Skeletal muscle tissue (tissue), 4 donors: ENCODE measurements around the gene CFAP210. TPM values are rescaled to one million over a fixed set of nuclear protein-coding genes. Genes with fewer than 3 reads are reported as not detected.

Experiments
- H3K27ac ChIP-seq: one replicate; pipeline ENCODE4 v1.7.0; 2013; ENCODE audit warnings: mild to moderate bottlenecking, low read depth, low read length, inconsistent platforms
- H3K27me3 ChIP-seq, 3 donors: one replicate each; pipeline ENCODE4 v1.7.0; 2013; ENCODE audit warnings: low read length in 3 of 3; ENCODE audit not compliant: control insufficient read depth in 3 of 3, insufficient read depth in 3 of 3
- H3K36me3 ChIP-seq, 3 donors: one replicate each; pipeline ENCODE4 v1.7.0; 2013; ENCODE audit warnings: low read length in 3 of 3; ENCODE audit not compliant: control insufficient read depth in 3 of 3, insufficient read depth in 3 of 3
- H3K4me1 ChIP-seq, 3 donors: one replicate each; pipeline ENCODE4 v1.7.0; 2013; ENCODE audit warnings: low read length in 3 of 3, mild to moderate bottlenecking in 3 of 3; ENCODE audit not compliant: control insufficient read depth in 3 of 3, insufficient read depth in 3 of 3
- H3K4me3 ChIP-seq, 3 donors: one replicate each; pipeline ENCODE4 v1.7.0; 2013; ENCODE audit warnings: low read length in 3 of 3
- H3K9ac ChIP-seq, 3 donors: one replicate each; pipeline ENCODE4 v1.7.0; 2013; ENCODE audit warnings: low read length in 3 of 3, mild to moderate bottlenecking in 3 of 3, moderate library complexity in 2 of 3, low read depth in 1 of 3
- H3K9me3 ChIP-seq, 3 donors: one replicate each; pipeline ENCODE4 v1.7.0; 2013; ENCODE audit warnings: low read length in 3 of 3; ENCODE audit not compliant: control insufficient read depth in 3 of 3
- total RNA-seq: library from RNA; depleted of rRNA; stranded (reverse); fragments of >200 nt; gene quantifications from one replicate; pipeline ENCODE4 v1.2.3, GENCODE V29; 2014
- donor health status: Osteomylitis.

CFAP210 gene
- total RNA-seq, 1 donor from 2014 or later: not detected

GRCh38 chr2:169647496-169647895, 46.7 kb downstream of the CFAP210 start:
- Histone ChIP-seq H3K4me3 (no peak overlapping the region), H3K9me3 (no peaks in the 10 kb centered on the region), H3K27ac (no peak overlapping the region), H3K4me1 (no peaks in the 10 kb centered on the region), H3K27me3 (no peaks in the 10 kb centered on the region), H3K36me3 (no peaks in the 10 kb centered on the region), H3K9ac (no peak overlapping the region)

- Histone ChIP-seq H3K4me3 (no peak overlapping the region), H3K36me3 (peaks cover 0 to 3% (median 0%) of the 10 kb centered on the region in 3 donors), H3K27me3 (no peaks in the 10 kb centered on the region), H3K9ac (no peak overlapping the region), H3K27ac (no peak overlapping the region), H3K9me3 (no peaks in the 10 kb centered on the region), H3K4me1 (no peaks in the 10 kb centered on the region)
Observed at GRCh38 chr2:169644173-169644572, 50.0 kb downstream of the CFAP210 start.

DNA sequence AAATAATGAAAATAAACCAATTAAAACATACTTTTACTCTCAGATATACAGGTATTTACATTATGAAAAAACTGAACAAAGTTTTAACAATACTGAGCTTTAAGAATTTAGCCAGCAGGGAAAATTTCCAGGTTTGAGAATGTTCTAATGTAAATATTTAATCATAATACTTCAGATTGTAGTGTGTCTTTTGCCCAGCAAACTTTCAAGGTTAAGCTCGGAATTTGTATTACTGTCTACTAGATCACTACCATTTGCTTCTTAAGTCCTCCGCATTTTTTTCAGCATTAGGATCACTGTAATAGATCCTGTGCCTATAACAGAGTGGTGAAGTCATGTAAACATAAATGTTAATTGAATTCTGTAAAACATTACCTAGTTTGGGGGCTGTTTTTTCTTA, 52.7 kb downstream of the CFAP210 start:
- no peaks in the 10 kb centered on the region for H3K27me3 ChIP-seq
- no peak overlapping the region for H3K9ac ChIP-seq
- no peaks in the 10 kb centered on the region for H3K9me3 ChIP-seq
- H3K36me3 ChIP-seq: peaks cover 0 to 16% (median 8%) of the 10 kb centered on the region in 3 donors
- no peak overlapping the region for H3K27ac ChIP-seq
- H3K4me3 ChIP-seq: no peak overlapping the region
- H3K4me1 ChIP-seq: no peaks in the 10 kb centered on the region

GRCh38 chr2:169640104-169640503, 54.1 kb downstream of the CFAP210 start:
- Histone ChIP-seq H3K27ac (no peak overlapping the region), H3K36me3 (peaks cover 6 to 26% (median 19%) of the 10 kb centered on the region in 3 donors), H3K4me3 (no peak overlapping the region), H3K9ac (no peak overlapping the region), H3K9me3 (no peaks in the 10 kb centered on the region), H3K4me1 (no peaks in the 10 kb centered on the region), H3K27me3 (no peaks in the 10 kb centered on the region)

GRCh38 chr2:169637620-169638019, 56.6 kb downstream of the CFAP210 start:
- peaks cover 13 to 43% (median 37%) of the 10 kb centered on the region in 3 donors for H3K36me3 ChIP-seq

GRCh38 chr2:169636440-169637097, 57.6 kb downstream of the CFAP210 start:
- H3K4me3 ChIP-seq: no peak overlapping the region
- no peak overlapping the region for H3K9ac ChIP-seq
- H3K36me3 ChIP-seq: peaks cover 16 to 51% (median 40%) of the 10 kb centered on the region in 3 donors
- no peaks in the 10 kb centered on the region for H3K4me1 ChIP-seq
- H3K27ac ChIP-seq: no peak overlapping the region
- H3K27me3 ChIP-seq: no peaks in the 10 kb centered on the region
- H3K9me3 ChIP-seq: no peaks in the 10 kb centered on the region

More at GRCh38 chr2:169637620-169638019, 56.6 kb downstream of the CFAP210 start:
- no peak overlapping the region for H3K9ac ChIP-seq
- no peaks in the 10 kb centered on the region for H3K4me1 ChIP-seq
- no peaks in the 10 kb centered on the region for H3K9me3 ChIP-seq
- H3K27ac ChIP-seq: no peak overlapping the region
- no peak overlapping the region for H3K4me3 ChIP-seq
- H3K27me3 ChIP-seq: no peaks in the 10 kb centered on the region

DNA sequence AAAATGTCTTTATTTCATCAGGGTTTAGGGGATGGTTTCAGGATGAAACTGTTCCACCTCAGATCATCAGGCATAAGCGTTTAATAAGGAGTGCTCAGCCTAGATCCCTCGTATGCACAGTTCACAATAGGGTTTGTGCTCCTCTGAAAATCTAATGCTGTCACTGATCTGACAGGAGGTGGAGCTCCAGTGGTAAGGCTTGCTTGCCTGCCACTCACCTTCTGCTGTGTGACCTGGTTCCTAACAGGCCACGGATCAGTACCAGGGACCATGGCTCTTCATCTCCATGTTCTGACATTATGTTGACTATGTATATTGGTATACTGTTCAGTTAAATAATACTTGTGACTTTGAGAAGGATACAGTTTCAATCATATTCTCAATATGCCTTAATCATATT, 68.4 kb downstream of the CFAP210 start:
- Histone ChIP-seq H3K4me1 (no peaks in the 10 kb centered on the region), H3K27ac (no peak overlapping the region), H3K36me3 (peaks cover 0 to 10% (median 3%) of the 10 kb centered on the region in 3 donors), H3K27me3 (no peaks in the 10 kb centered on the region), H3K4me3 (no peak overlapping the region), H3K9ac (no peak overlapping the region), H3K9me3 (no peaks in the 10 kb centered on the region)

DNA sequence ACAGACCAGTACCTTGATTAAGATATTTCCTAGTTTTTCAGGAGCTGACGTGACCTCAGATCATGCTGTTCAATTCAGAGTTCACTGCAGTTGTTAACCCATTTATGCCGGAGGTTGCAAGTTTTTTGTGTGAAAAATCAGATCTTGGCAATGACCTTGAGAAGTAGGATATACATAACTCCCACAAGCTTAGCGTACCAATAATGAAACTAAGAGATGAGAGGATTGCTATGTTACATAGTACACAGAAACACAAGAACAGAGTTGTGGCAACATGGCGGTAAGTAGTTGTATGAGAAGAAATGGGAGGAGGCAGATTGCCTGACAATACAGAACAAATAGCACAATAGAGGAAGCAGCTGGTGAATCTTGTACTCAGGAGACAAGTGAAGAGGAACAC, 71.0 kb downstream of the CFAP210 start:
- Histone ChIP-seq H3K4me3 (no peak overlapping the region), H3K4me1 (no peaks in the 10 kb centered on the region), H3K27me3 (no peaks in the 10 kb centered on the region), H3K36me3 (peaks cover 0 to 7% (median 3%) of the 10 kb centered on the region in 3 donors), H3K9ac (no peak overlapping the region), H3K27ac (no peak overlapping the region), H3K9me3 (no peaks in the 10 kb centered on the region)

- Histone ChIP-seq H3K4me3 (no peak overlapping the region), H3K9me3 (no peaks in the 10 kb centered on the region), H3K36me3 (peaks cover 5 to 10% (median 8%) of the 10 kb centered on the region in 3 donors), H3K4me1 (no peaks in the 10 kb centered on the region), H3K9ac (no peak overlapping the region), H3K27ac (no peak overlapping the region), H3K27me3 (no peaks in the 10 kb centered on the region)
Observed at GRCh38 chr2:169620509-169620908, 73.7 kb downstream of the CFAP210 start.

- peaks cover 5 to 15% (median 14%) of the 10 kb centered on the region in 3 donors for H3K36me3 ChIP-seq
- H3K4me3 ChIP-seq: no peak overlapping the region
- no peaks in the 10 kb centered on the region for H3K27me3 ChIP-seq
- H3K4me1 ChIP-seq: no peaks in the 10 kb centered on the region
- H3K27ac ChIP-seq: no peak overlapping the region
- no peak overlapping the region for H3K9ac ChIP-seq
- H3K9me3 ChIP-seq: no peaks in the 10 kb centered on the region
Observed at GRCh38 chr2:169619946-169620345, 74.3 kb downstream of the CFAP210 start.
